Measurements from ENCODE around the gene AMACR. TPM values are rescaled to one million over a fixed set of nuclear protein-coding genes. Genes with fewer than 3 reads are reported as not detected.

The AMACR gene
- total and polyA plus RNA-seq, 9 of the 15 experiments (the other 6 are each of a cell fraction or from before 2014, with no cell fraction given) = 0.72 to 4.6 (median 4.0) TPM

GRCh38 chr5:34030048-34030447, 22.2 kb upstream of the AMACR start:
- Histone ChIP-seq H3K27ac (ENCODE audit: extremely low read depth, low read depth, low read length) (no peak overlapping the region), H3K36me3 (ENCODE audit: control insufficient read depth, insufficient read depth, low read length) (no peaks in the 10 kb centered on the region), H3K4me2 (ENCODE audit: insufficient read depth, low read length) (no peak overlapping the region), H2AFZ (ENCODE audit: low read depth, low read length) (no peak overlapping the region), H3K9me3 (replicated peaks; ENCODE audit: control insufficient read depth, insufficient read depth, low read depth, low read length) (no peaks in the 10 kb centered on the region), H3K79me2 (ENCODE audit: control insufficient read depth, insufficient read depth, low read length) (no peaks in the 10 kb centered on the region), H3K9me1 (ENCODE audit: control insufficient read depth, insufficient read depth, low read length) (no peaks in the 10 kb centered on the region), H3K27me3 (ENCODE audit: control insufficient read depth in 2 of 2, insufficient read depth in 2 of 2, low read length in 2 of 2) (no peaks in the 10 kb centered on the region), H3K9ac (ENCODE audit: insufficient read depth in 1 of 2, low read depth in 2 of 2, low read length in 2 of 2) (no peak overlapping the region), H3K4me3 (no peak overlapping the region), H3K4me1 (replicated peaks in 1 of 2; ENCODE audit: control insufficient read depth in 2 of 2, insufficient read depth in 2 of 2, low read length in 2 of 2) (no peaks in the 10 kb centered on the region), H4K20me1 (replicated peaks; ENCODE audit: control insufficient read depth, insufficient read depth, low read length) (no peaks in the 10 kb centered on the region)
- intact Hi-C loops (cut with micrococcal nuclease) (no loop called here), in situ Hi-C loops (cut with MboI) (no loop called here)
- no TSS peak for BruUV-seq (replicated peaks)
- 18% methylated on average over 1 of the region's 1 CpG for WGBS (ENCODE audit: insufficient coverage, low coverage, missing lambda C conversion rate)
- no peak for DNase-seq (ENCODE audit: extremely low read depth in 1 of 4, low spot score in 3 of 4)
- TF ChIP-seq CHD2 (IDR thresholded peaks at IDR 0.05; ENCODE audit: low read depth, low read length) (no peak), HSF4 (CRISPR knock-in tag; IDR thresholded peaks at IDR 0.05; ENCODE audit: borderline replicate concordance) (no peak), SMAD1 (IDR thresholded peaks at IDR 0.05; ENCODE audit: low read depth, low read length, partially characterized antibody) (no peak), GABPA (tag; conservative IDR thresholded peaks at IDR 0.05; ENCODE audit: low read depth) (no peak), ZNF311 (CRISPR knock-in tag; IDR thresholded peaks at IDR 0.05) (no peak), SREBF1 (IDR thresholded peaks at IDR 0.05; ENCODE audit: borderline replicate concordance, low read depth, low read length) (no peak), ZNF77 (CRISPR knock-in tag; IDR thresholded peaks at IDR 0.05) (no peak), TRIM24 (IDR thresholded peaks at IDR 0.05) (no peak), XRCC5 (IDR thresholded peaks at IDR 0.05; ENCODE audit: low read depth, low read length) (no peak), CREB5 (CRISPR knock-in tag; IDR thresholded peaks at IDR 0.05) (no peak), PATZ1 (CRISPR knock-in tag; IDR thresholded peaks at IDR 0.05; ENCODE audit: borderline replicate concordance) (no peak), THRAP3 (IDR thresholded peaks at IDR 0.05; ENCODE audit: borderline replicate concordance) (no peak), STAT5B (CRISPR knock-in tag; IDR thresholded peaks at IDR 0.05) (no peak), ZNF217 (CRISPR knock-in tag; IDR thresholded peaks at IDR 0.05) (no peak), POLR2H (tag; IDR thresholded peaks at IDR 0.05; ENCODE audit: low read depth) (no peak), ELF4 (CRISPR knock-in tag; IDR thresholded peaks at IDR 0.05) (no peak), POLR2A (conservative IDR thresholded peaks at IDR 0.05) (no peak), ZNF764 (CRISPR knock-in tag; IDR thresholded peaks at IDR 0.05; ENCODE audit: low read depth) (no peak)
- TF ChIP-seq, protein P1, sequence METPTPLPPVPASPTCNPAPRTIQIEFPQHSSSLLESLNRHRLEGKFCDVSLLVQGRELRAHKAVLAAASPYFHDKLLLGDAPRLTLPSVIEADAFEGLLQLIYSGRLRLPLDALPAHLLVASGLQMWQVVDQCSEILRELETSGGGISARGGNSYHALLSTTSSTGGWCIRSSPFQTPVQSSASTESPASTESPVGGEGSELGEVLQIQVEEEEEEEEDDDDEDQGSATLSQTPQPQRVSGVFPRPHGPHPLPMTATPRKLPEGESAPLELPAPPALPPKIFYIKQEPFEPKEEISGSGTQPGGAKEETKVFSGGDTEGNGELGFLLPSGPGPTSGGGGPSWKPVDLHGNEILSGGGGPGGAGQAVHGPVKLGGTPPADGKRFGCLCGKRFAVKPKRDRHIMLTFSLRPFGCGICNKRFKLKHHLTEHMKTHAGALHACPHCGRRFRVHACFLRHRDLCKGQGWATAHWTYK (CRISPR knock-in tag; IDR thresholded peaks at IDR 0.05) = no peak
- no peak for ATAC-seq
- CTCF ChIA-PET (ENCODE audit: low intra/inter-chr PET ratio) = no interaction called here
- FAIRE-seq = no peak
- POLR2A ChIA-PET = no interaction called here

Measured in K562 (cell line).